Skeletal muscle satellite cell (primary cell): ENCODE results near the gene GASK1A. TPM values are rescaled to one million over a fixed set of nuclear protein-coding genes. Genes with fewer than 3 reads are reported as not detected.

Experiments
- H3K27me3 ChIP-seq: 2 replicates; pipeline ENCODE4 v1.7.0; 2013; ENCODE audit warnings: low read length; ENCODE audit not compliant: control insufficient read depth, insufficient read depth
- H3K36me3 ChIP-seq: 2 replicates; pipeline ENCODE4 v1.7.0; 2013; ENCODE audit warnings: mild to moderate bottlenecking, control low read depth, low read length; ENCODE audit not compliant: insufficient read depth
- H3K4me1 ChIP-seq: 2 replicates; pipeline ENCODE4 v1.7.0; 2013; ENCODE audit warnings: low read length; ENCODE audit not compliant: control insufficient read depth, insufficient read depth
- H3K4me2 ChIP-seq: 2 replicates; pipeline ENCODE4 v1.7.0; 2013; ENCODE audit warnings: mild to moderate bottlenecking, low read length
- H3K4me3 ChIP-seq: 2 replicates; pipeline ENCODE4 v1.7.0; 2013; ENCODE audit warnings: low read length
- H3K9ac ChIP-seq: 2 replicates; pipeline ENCODE4 v1.7.0; 2013; ENCODE audit warnings: mild to moderate bottlenecking, low read depth, low read length, moderate library complexity
- H3K9me3 ChIP-seq: replicated peaks from 2 replicates; pipeline ENCODE4 v1.7.0; 2013; ENCODE audit warnings: mild to moderate bottlenecking, control low read depth, low read length
- total RNA-seq: library from RNA; depleted of rRNA; stranded (reverse); fragments of >200 nt; gene quantifications from 2 replicates; pipeline ENCODE4 v1.2.3, GENCODE V29; 2012; rRNA removed

The GASK1A gene
- total RNA-seq, result 0.51 and 0.66 TPM in 2 replicates

DNA sequence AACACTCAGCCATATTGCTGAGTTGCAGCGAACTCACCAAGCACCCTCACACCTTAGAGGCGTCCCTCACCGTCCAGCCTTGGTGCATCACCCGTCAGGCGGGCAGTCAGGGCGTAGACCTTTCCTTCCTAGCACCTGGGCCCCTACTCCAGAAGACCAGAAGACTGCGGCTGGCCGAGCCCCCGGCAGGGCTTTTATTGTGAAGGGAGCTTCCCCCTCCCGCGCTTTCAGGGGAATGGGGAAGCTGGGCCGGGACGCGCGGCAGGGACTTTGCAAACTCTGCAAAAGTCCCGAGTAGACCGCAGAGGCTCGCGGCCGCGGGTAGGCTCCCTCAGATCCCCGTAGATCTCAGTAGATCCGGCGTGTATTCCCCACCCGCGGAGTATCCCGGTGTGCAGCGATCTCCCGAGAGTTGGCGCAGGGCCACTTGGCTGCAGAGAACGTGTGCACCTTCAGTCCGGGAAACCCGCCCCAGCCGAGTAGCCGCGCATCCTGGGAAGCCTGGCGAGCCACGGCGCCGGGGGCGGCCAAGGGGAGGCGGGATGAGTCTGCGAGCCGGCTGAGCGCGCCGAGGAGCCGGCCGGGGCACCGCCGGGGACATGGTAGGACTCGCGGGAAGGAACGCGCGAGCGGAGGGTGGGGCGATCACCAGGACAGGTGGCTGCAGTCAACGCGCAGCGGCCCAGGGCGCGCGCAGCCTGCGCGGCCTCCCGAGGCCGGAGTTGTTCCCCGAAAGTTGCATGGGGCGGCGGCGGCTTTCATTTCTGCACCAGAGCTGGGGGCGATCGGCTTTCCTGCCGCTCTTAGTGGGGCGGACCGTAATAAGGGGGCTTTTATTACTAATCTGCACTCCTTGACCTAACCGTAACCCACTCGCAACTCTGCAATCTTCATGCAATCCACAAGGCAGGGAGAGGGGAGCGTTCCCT is at the start of gene GASK1A:
Gene GASK1A, plus strand, starts transcription at position 268 of the 929 bp plus-strand sequence. Its CDS starts 332 bp downstream, at position 600.
- Histone ChIP-seq H3K4me3 (peak within 1 kb of the TSS; percentile 62), H3K4me2 (peak within 1 kb of the TSS; percentile 87), H3K4me1 (peaks cover 6% of the 10 kb centered on the region), H3K9ac (no peak within 1 kb of the TSS), H3K9me3 (no peaks in the 10 kb centered on the region), H3K36me3 (no peaks in the 10 kb centered on the region), H3K27me3 (peaks cover 59% of the 10 kb centered on the region)

DNA sequence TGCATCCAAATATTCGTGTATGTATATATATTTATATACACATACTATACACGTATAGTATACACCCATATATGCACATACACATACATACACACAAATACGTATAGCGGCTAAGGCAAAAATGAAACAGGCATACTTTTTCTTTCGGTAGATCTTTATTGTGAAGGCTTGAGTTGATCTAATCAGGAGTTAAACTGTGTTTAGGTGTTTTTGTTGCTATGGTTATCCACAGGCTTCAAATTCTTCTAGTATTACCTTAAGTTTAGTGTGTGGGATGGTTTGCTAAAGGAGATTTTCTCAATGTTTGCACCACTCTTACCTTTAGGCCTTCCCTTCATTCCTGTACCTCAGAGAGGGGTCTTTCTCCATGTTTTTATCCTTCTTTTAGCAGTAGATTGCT is 45.0 kb upstream of the GASK1A start:
- Histone ChIP-seq H3K27me3 (peaks cover 9% of the 10 kb centered on the region), H3K4me1 (no peaks in the 10 kb centered on the region), H3K4me3 (no peak overlapping the region), H3K9me3 (no peaks in the 10 kb centered on the region), H3K9ac (no peak overlapping the region), H3K4me2 (no peak overlapping the region), H3K36me3 (no peaks in the 10 kb centered on the region)

DNA sequence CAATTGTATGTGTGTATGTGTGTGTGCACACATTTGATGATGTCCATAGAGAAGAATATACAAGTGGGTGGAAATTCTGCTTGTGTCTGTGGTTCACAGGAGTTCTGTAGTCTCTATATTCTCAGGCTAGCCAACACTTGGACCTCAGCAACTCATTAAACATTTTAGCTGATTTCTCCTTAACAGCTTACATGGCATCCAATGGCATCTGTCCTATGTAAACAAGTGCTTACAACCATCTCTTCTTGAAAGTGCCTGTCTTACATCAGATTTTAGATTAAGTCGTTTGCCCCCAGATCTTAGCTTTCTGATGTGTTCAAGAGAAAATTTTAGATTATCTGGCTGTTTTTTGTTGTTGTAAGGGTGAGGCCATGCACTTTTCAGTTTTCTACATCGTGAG is 44.2 kb upstream of the GASK1A start:
- Histone ChIP-seq H3K4me3 (no peak overlapping the region), H3K9ac (no peak overlapping the region), H3K9me3 (no peaks in the 10 kb centered on the region), H3K4me2 (no peak overlapping the region), H3K27me3 (peaks cover 9% of the 10 kb centered on the region), H3K4me1 (no peaks in the 10 kb centered on the region), H3K36me3 (no peaks in the 10 kb centered on the region)

DNA sequence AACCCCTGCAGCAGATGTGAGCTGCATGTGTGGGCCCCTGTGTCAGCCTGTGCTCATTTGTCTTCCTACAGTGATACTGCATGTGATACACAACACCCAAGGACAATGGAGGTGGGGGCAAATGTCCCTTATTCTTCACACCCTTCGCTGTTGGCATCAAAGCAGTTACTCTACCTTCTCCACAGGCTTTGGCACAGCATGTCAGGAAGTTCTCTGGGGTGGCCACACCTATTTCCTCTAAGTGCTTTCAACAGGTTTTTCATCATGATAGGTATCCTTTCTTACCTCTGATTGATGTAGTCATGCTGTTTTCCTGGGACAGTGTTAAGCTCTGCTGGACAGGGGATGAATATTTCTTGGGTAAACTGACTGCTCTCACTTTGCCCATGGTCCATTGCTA is 43.6 kb upstream of the GASK1A start:
- no peaks in the 10 kb centered on the region for H3K9me3 ChIP-seq
- H3K4me3 ChIP-seq, result no peak overlapping the region
- H3K9ac ChIP-seq, result no peak overlapping the region
- no peak overlapping the region for H3K4me2 ChIP-seq
- H3K36me3 ChIP-seq, result no peaks in the 10 kb centered on the region
- H3K4me1 ChIP-seq, result no peaks in the 10 kb centered on the region
- H3K27me3 ChIP-seq, result peaks cover 9% of the 10 kb centered on the region

DNA sequence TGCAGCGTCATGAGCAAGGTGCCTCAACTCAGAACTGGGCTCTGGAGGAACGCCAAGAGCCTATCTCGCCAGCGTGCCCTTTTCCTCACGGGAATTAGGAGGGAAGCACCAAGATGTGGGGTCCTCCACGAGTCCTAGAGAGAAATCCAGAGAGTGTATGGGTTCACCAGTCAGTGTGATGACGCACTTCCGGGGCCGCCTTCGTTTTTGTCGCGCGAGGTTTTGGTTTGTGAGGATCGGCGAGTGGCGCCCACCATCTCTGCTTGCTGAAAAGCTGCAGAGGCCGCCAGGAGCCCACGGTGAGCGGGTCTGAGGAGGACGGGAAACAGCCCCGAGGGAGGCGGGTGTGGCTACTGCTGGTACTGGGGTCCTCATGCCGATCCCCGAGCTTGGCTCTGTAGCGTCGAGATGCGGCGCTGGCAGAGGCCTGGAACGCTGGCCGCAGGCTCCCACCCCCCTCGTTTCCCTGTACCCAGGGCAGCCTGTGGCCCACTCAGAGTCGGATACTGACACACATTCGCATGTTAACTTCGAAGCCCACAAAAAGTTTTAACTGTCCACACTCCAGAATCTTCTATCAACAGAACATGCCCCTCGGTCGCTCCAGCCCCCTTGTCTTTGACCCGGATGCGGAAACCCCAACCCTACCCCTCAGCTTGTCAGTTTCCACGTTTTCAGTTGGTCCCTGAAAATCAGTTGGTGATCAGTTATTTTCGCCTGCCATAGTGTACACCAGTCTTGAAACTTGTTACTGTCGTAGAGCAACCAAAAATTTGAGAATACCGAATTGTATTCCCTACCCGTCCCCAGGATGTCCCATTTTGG is 42.7 kb upstream of the GASK1A start:
- Histone ChIP-seq H3K4me3 (peak overlapping the region; percentile 62), H3K4me1 (no peaks in the 10 kb centered on the region), H3K9me3 (no peaks in the 10 kb centered on the region), H3K4me2 (peak overlapping the region; percentile 56), H3K36me3 (no peaks in the 10 kb centered on the region), H3K27me3 (peaks cover 6% of the 10 kb centered on the region), H3K9ac (peak overlapping the region; percentile 24)

DNA sequence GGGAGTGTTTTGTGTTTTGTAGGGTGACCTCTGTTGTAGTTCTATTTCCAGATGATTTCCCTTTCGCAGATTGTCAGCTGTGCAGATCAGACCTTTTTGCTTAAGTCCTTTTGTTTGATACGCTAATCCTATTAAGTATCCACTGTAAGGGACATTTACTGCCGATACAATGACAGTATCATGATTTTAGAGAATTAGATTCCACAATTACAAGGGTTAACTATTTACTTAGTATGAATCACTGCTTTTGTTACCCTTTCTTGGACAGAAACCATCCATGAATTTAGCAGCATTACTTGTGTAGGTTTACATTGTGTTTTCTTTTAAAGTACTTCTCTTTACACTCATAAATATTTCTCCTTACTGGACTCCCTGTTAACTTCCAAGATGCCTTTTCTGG is 41.8 kb upstream of the GASK1A start:
- peaks cover 6% of the 10 kb centered on the region for H3K27me3 ChIP-seq
- H3K36me3 ChIP-seq, result no peaks in the 10 kb centered on the region
- no peaks in the 10 kb centered on the region for H3K9me3 ChIP-seq
- H3K4me3 ChIP-seq, result no peak overlapping the region
- H3K9ac ChIP-seq, result no peak overlapping the region
- H3K4me2 ChIP-seq, result no peak overlapping the region
- H3K4me1 ChIP-seq, result no peaks in the 10 kb centered on the region

DNA sequence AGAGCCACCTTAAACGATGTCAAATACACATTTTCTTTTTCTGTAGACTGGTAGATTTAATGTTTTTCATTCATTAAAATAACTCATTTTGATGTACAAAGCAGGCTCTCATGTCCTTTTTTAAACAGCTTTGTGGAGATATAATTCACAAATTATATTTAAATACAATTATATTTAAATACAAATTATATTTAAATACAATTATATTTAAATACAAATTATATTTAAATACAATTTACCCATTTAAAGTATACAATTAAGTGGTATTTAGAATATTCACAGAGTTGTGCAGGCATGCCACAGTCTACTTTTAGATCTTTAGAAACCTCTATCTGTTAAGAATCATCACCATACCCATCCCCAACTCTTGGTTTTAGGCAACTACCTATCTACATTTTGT is 36.4 kb upstream of the GASK1A start:
- H3K4me3 ChIP-seq, result no peak overlapping the region
- no peak overlapping the region for H3K4me2 ChIP-seq
- peaks cover 7% of the 10 kb centered on the region for H3K27me3 ChIP-seq
- no peaks in the 10 kb centered on the region for H3K4me1 ChIP-seq
- no peaks in the 10 kb centered on the region for H3K36me3 ChIP-seq
- no peaks in the 10 kb centered on the region for H3K9me3 ChIP-seq
- no peak overlapping the region for H3K9ac ChIP-seq

DNA sequence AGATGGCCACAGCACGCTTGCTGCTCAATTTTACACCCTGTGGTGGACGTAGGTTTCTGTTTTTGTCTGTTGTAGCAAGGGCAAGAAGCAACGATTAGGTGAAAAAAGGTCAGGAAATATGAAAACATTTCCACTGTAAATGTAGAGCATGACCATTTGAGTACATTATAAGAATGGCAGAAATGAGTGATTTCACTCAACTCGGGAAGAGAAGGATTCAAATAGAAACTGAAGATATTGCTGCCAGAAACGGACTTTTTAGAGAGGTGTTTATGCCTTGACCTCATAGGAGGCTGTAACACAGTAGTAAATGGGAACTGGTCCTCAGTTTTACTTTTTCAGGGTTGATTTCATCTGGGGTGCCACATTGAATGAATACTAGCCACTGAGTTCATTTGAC is 33.1 kb upstream of the GASK1A start:
- H3K4me3 ChIP-seq, result no peak overlapping the region
- H3K4me2 ChIP-seq, result no peak overlapping the region
- H3K27me3 ChIP-seq, result peaks cover 7% of the 10 kb centered on the region
- H3K4me1 ChIP-seq, result no peaks in the 10 kb centered on the region
- H3K9me3 ChIP-seq, result no peaks in the 10 kb centered on the region
- H3K9ac ChIP-seq, result no peak overlapping the region
- H3K36me3 ChIP-seq, result no peaks in the 10 kb centered on the region

DNA sequence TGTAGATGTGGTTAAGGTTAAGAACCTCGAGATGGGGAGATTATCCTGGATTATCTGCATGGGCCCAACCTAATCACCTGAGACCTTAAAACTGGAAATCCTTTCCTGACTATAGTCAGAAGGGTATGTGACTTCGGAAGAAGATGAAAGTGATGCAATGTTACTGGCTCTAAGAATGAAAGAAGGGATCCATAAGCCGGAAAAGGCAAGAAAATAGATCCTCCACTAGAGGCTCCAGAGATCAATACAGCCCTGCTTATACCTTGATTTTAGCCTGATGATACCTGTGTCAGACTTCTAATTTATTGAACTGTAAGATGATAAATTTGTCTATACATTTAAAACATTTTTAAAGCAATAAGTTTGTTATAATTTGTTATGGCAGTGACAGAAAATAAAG is 21.5 kb upstream of the GASK1A start:
- Histone ChIP-seq H3K27me3 (peaks cover 2% of the 10 kb centered on the region), H3K9me3 (no peaks in the 10 kb centered on the region), H3K4me3 (no peak overlapping the region), H3K4me1 (no peaks in the 10 kb centered on the region), H3K9ac (no peak overlapping the region), H3K4me2 (no peak overlapping the region), H3K36me3 (no peaks in the 10 kb centered on the region)

DNA sequence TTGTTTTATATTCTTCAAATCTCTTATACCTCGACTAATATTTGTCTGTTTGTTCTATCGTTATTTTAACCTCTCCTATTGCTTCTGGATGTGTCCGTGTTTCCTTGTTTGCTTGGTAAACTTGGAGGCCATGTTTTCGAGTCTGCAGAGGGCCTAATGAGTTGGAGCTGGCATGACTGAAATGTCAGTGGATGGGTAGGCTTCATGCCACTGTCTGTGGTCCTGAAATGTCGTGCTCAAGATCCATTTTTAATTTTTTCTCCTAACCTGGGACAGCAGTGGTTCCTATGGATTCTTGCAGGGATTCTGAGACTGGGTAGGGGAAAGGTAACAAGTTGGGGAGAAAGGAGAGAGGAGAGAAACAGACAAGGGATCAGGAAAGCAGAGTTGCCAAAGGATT is 18.8 kb upstream of the GASK1A start:
- H3K9me3 ChIP-seq, result no peaks in the 10 kb centered on the region
- peaks cover 9% of the 10 kb centered on the region for H3K27me3 ChIP-seq
- no peak overlapping the region for H3K4me2 ChIP-seq
- no peak overlapping the region for H3K9ac ChIP-seq
- H3K4me1 ChIP-seq, result no peaks in the 10 kb centered on the region
- no peak overlapping the region for H3K4me3 ChIP-seq
- H3K36me3 ChIP-seq, result no peaks in the 10 kb centered on the region

DNA sequence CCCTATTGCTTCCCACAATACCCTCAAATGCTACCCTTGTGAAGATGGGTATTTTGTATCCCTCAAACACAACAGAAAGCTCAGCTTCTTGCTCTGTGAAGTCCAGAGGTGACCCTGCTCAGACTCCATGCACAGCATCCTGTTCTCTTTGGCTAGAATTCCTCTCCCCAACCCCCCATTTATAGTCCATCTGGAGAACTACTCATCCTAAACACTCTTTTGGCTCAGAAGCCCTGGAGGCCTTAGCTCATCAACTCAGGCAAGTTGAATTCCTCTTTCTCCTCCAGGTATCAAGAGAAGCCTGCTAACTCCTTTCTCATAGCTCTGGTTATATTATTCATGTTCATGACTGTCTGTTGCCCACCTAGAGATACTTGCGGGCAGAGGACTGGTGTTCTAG is 18.3 kb upstream of the GASK1A start:
- Histone ChIP-seq H3K27me3 (peaks cover 9% of the 10 kb centered on the region), H3K4me2 (no peak overlapping the region), H3K36me3 (no peaks in the 10 kb centered on the region), H3K4me1 (no peaks in the 10 kb centered on the region), H3K9me3 (no peaks in the 10 kb centered on the region), H3K9ac (no peak overlapping the region), H3K4me3 (no peak overlapping the region)
